NCI-H2081 treated with DMSO at 0.1 percent for 48 hours (cell line): Measurements from ENCODE around the gene ZNF428.

Experiments used
- DNase-seq: peaks from one replicate; lab custom pipeline; 2025; lab: John Stamatoyannopoulos, UW

Gene ZNF428

DNA sequence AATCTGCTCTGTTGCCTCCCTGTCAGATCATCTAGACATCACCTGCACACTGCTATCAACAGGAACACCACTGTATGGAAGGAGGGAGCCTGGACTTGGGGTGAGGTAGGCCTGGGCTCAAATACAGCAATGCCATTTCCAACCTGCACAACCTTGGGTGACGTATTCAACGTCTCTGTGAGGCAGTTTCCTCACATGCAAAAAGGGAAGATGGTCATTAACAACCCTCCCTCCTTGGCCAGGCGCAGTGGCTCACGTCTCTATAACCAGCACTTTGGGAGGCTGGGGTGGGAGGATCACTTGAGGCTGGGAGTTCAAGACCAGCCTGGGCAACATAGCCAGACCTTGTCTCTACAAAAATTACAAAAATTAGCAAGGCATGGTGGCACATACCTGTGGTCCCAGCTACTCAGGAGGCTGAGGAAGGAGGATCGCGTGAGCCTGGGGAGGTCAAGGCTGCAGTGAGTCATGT is 57.2 kb downstream of the ZNF428 start:
- DNase-seq = no peak

DNA sequence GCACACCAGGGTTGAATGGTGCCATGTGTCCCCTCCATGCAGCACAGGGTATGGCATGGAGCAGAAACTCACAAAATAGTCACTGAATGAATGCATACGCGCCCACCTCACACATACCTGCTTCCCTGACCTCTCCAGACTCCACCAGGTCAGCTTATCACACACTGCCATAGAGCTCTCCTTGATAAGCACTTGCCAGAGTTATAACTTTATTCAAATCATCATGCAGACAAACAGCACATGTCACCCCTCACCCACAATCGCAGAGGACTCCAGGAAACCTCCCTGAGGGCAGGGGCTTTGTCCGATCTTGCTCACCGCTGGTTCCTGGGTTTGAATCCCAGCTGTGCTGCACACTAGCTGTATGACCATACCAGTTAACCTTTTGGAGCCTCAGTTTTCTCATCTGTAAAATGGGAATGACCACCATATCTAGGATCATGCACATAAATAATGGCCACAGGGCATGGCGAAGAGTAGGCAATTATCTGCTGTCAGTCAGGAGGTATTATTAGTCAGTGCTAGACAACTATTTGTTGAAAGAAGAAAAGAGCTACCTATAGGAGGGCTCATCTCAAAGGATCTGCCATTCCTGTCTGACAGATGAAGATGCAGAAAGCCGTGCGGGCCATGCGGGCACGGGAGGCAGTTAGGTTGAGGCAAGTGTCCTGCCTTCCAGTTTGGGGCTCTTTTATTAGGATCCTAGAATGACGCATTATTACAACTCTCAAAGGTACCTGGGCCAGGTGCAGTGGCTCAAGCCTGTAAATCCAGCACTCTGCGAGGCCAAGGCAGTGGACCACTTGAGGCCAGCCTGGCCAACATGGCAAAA is 58.1 kb downstream of the ZNF428 start:
- DNase-seq = no peak

DNA sequence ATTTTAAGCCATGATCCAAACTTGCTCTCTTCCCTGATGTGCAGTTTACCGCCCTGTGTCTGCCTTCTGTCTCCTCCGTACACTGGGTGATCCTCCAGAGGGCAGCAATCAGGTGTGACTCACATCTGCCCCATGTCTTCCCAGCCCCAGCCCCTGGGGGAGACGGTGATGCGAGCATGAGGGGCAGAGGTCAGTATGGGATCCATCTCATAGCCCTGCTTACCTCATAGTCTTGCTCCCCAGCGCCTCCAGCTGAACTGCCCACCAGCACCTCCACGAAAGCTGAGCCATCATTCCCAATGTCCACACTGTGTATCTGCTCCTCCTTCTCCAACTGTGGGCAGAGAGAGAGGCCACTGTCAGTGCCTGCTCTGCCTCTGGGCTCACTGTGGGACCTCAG is 58.7 kb downstream of the ZNF428 start:
- DNase-seq = no peak
